OCI-LY1 (cell line): Measurements from ENCODE around the gene ST3GAL4.

Experiments used
- CTCF ChIP-seq: fragments of 200-600 bp; sonication (generic), shearing (Covaris generic); IDR thresholded peaks from 2 replicates; pipeline ENCODE4 v1.5.1; 2017; ENCODE audit warnings: mild to moderate bottlenecking, antibody characterized with exemption, low read length, moderate library complexity, mixed read lengths
- EZH2 ChIP-seq: fragments of 200-600 bp; sonication (generic), shearing (Covaris generic); IDR thresholded peaks from 2 replicates; pipeline ENCODE4 v1.8.0; 2017; ENCODE audit warnings: borderline replicate concordance, mixed run types, mild to moderate bottlenecking, antibody characterized with exemption, low read length, moderate library complexity, mixed read lengths

GRCh38 chr11:126311401-126312291 is 43.8 kb upstream of the ST3GAL4 start:
- no peak for TF ChIP-seq CTCF
- TF ChIP-seq EZH2 = no peak
